Measurements from ENCODE around the gene RYR3.

Gene RYR3

GRCh38 chr15:33639456-33639855, 328.7 kb downstream of the RYR3 start:
- DNase-seq (ENCODE audit: low read depth in 2 of 3, low spot score in 1 of 3), result no peak

- no peak for DNase-seq (ENCODE audit: low read depth in 2 of 3, low spot score in 1 of 3)
Measured at GRCh38 chr15:33639978-33640377, 329.2 kb downstream of the RYR3 start.

GRCh38 chr15:33641069-33641468, 330.3 kb downstream of the RYR3 start:
- DNase-seq (ENCODE audit: low read depth in 2 of 3, low spot score in 1 of 3), result no peak

- no peak for DNase-seq (ENCODE audit: low read depth in 2 of 3, low spot score in 1 of 3)
Measured at GRCh38 chr15:33644304-33644703, 333.5 kb downstream of the RYR3 start.

- no peak for DNase-seq (ENCODE audit: low read depth in 2 of 3, low spot score in 1 of 3)
Measured at GRCh38 chr15:33646744-33647143, 336.0 kb downstream of the RYR3 start.

GRCh38 chr15:33649217-33649933, 338.6 kb downstream of the RYR3 start:
- peak in 2 of 3 donors; percentile 4 to 7 for DNase-seq (ENCODE audit: low read depth in 2 of 3, low spot score in 1 of 3)

GRCh38 chr15:33654860-33655259, 344.1 kb downstream of the RYR3 start:
- DNase-seq (ENCODE audit: low read depth in 2 of 3, low spot score in 1 of 3), result no peak

GRCh38 chr15:33655488-33655887, 344.7 kb downstream of the RYR3 start:
- DNase-seq (ENCODE audit: low read depth in 2 of 3, low spot score in 1 of 3), result no peak

GRCh38 chr15:33656168-33656567, 345.4 kb downstream of the RYR3 start:
- DNase-seq (ENCODE audit: low read depth in 2 of 3, low spot score in 1 of 3), result no peak

GRCh38 chr15:33660151-33660550, 349.4 kb downstream of the RYR3 start:
- no peak for DNase-seq (ENCODE audit: low read depth in 2 of 3, low spot score in 1 of 3)

- no peak for DNase-seq (ENCODE audit: low read depth in 2 of 3, low spot score in 1 of 3)
Measured at GRCh38 chr15:33662014-33662413, 351.2 kb downstream of the RYR3 start.

GRCh38 chr15:33664947-33665346, 354.2 kb downstream of the RYR3 start:
- no peak for DNase-seq (ENCODE audit: low read depth in 2 of 3, low spot score in 1 of 3)

GRCh38 chr15:33670567-33670966, 359.8 kb downstream of the RYR3 start:
- DNase-seq (ENCODE audit: low read depth in 2 of 3, low spot score in 1 of 3), result no peak

- DNase-seq (ENCODE audit: low read depth in 2 of 3, low spot score in 1 of 3), result no peak
Measured at GRCh38 chr15:33671456-33671855, 360.7 kb downstream of the RYR3 start.

- peak in 1 of 3 donors; percentile 1 for DNase-seq (ENCODE audit: low read depth in 2 of 3, low spot score in 1 of 3)
Measured at GRCh38 chr15:33675246-33675645, 364.5 kb downstream of the RYR3 start.

- DNase-seq (ENCODE audit: low read depth in 2 of 3, low spot score in 1 of 3), result no peak
Measured at GRCh38 chr15:33677238-33677830, 366.6 kb downstream of the RYR3 start.

- DNase-seq (ENCODE audit: low read depth in 2 of 3, low spot score in 1 of 3), result no peak
Measured at GRCh38 chr15:33678176-33678575, 367.4 kb downstream of the RYR3 start.

GRCh38 chr15:33678602-33679001, 367.8 kb downstream of the RYR3 start:
- DNase-seq (ENCODE audit: low read depth in 2 of 3, low spot score in 1 of 3), result no peak

- no peak for DNase-seq (ENCODE audit: low read depth in 2 of 3, low spot score in 1 of 3)
Measured at GRCh38 chr15:33679061-33679460, 368.3 kb downstream of the RYR3 start.

- no peak for DNase-seq (ENCODE audit: low read depth in 2 of 3, low spot score in 1 of 3)
Measured at GRCh38 chr15:33680336-33680735, 369.6 kb downstream of the RYR3 start.

- no peak for DNase-seq (ENCODE audit: low read depth in 2 of 3, low spot score in 1 of 3)
Measured at GRCh38 chr15:33693166-33693800, 382.5 kb downstream of the RYR3 start.

- no peak for DNase-seq (ENCODE audit: low read depth in 2 of 3, low spot score in 1 of 3)
Measured at GRCh38 chr15:33698126-33698525, 387.4 kb downstream of the RYR3 start.

Measured in stimulated activated CD4-positive, alpha-beta T cell treated with anti-CD3 and anti-CD28 coated beads, Interleukin-12 subunit alpha, Interleukin-12 subunit beta, amount 100 ng/mL, for 48 hours (primary cell).